ENCODE measurements around the gene MIR17HG.
"Not testable (repeated sequence)": the region's sequence is repeated elsewhere in the genome, so short reads cannot be mapped to it uniquely, and the experiment has no call there.

MIR17HG gene

DNA sequence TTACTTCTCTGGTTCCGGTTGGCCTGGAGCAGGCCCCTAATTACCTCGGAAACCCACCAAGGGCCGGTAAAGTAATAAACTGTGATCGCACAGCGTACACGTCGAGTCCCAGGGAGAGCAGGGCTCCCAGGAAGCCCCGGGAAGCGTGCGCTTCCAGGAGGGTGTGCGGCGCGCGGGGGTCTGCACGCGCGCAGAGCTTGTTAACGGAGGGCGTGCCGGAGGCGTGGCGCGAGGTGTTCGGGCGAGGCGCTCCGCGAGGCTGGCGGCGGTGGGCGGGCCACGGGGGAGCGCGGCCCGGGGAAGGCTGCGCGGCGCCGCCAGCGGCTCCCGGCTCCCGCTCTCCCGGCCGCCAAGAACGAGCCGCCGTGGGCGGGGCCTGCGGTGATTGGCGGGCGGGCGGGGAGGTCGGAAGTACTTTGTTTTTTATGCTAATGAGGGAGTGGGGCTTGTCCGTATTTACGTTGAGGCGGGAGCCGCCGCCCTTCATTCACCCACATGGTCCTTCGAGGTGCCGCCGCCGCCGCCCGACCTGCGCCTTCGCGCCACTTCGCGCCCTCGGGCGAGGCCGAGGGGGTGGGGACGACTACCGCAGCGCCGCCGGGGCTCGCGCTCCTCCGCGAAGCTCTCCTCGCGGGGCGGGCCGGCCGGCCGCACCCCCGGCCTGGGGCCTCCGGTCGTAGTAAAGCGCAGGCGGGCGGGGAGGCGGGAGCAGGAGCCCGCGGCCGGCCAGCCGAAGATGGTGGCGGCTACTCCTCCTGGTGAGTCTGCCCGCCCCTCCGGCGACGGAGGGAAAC is at the start of gene MIR17HG:
TSS of gene MIR17HG (plus strand) at position 486 of the 794 bp plus-strand sequence.
- DNase-seq (ENCODE audit: low spot score) = peak; percentile 90

DNA sequence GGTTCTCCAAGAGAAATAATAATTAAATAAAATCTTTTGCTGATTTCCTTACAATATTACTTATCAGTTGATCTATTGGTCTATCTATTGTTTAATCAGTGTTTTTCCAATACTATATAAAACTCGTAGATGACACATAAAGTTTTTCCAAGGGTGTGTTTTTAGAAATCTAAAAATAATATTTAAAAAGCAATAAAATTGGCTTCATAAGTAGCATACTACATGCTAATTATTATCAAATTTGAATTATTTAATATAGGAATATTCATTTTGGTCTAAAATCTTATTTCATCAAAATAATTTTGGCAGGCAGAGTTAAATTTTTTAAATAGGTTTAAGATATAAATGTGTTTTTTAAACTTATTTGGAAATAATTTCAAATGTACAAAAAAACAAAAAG is 49.4 kb upstream of the MIR17HG start:
- no peak for DNase-seq (ENCODE audit: low spot score)

GRCh38 chr13:91302111-91302510 is 45.4 kb upstream of the MIR17HG start:
- DNase-seq (ENCODE audit: low spot score) = no peak

- no peak for DNase-seq (ENCODE audit: low spot score)
Observed at GRCh38 chr13:91303031-91303430, 44.5 kb upstream of the MIR17HG start.

DNA sequence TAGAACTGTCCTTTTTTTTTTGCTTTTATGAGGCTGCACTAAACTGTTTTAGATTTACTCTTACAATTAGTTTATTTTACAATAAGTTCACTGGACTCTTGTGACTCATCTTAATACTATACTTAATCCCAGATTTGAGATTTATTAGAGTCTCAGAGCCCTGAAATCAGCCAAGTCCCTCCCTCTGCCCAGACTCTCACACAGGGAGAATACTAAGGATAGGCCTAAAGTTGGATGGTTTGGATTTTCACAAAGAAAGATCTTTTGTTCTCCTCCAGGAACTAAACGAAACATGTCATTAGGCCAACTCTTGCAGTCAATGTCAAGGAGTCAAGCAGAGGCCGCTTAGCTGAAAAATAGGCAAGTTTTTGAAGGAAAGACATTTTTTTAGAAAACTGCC is 42.7 kb upstream of the MIR17HG start:
- no peak for DNase-seq (ENCODE audit: low spot score)

GRCh38 chr13:91305652-91306051 is 41.8 kb upstream of the MIR17HG start:
- no peak for DNase-seq (ENCODE audit: low spot score)

DNA sequence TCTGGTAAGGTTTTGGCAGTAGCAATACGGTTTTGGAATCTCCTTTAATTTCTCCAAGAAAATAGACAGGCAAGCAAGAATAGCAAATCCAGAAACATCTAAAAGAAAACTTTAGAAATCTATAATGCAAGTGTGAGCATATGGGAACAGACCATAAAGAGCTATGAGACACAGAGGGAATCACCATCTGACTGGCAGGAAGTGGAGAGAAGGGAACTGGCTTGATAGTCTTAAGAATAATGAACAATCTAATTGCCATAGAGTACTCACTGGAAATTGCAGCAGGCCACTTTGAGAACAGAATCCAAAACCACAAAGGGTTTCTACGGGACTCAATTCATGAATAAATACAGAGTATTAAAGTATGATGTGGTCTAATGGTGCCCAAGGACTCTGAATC is 39.6 kb upstream of the MIR17HG start:
- DNase-seq (ENCODE audit: low spot score) = no peak

- no peak for DNase-seq (ENCODE audit: low spot score)
Observed at GRCh38 chr13:91308299-91308698, 39.2 kb upstream of the MIR17HG start.

DNA sequence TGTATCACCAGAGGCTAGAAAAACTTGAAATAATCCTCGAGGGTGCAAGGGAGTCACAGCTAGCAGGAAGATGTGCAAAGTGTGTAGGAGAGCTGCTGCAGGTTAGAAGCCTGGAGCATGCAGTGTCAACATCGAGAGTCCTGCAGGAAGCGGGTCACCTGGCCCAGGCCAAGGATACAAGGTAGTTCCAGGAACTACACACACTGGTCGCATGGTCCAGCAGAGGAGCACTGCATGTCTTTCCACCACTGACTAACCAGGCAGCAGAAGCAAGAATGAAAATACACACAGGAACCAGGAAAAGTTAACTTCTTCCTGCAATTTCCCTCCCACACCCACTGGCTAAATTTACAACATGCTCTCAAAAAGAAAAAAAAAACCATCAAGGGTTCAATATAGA is 36.0 kb upstream of the MIR17HG start:
- DNase-seq (ENCODE audit: low spot score) = no peak

- DNase-seq (ENCODE audit: low spot score) = no peak
Observed at GRCh38 chr13:91312324-91312723, 35.2 kb upstream of the MIR17HG start.

GRCh38 chr13:91313103-91313502 is 34.4 kb upstream of the MIR17HG start:
- DNase-seq (ENCODE audit: low spot score) = peak; percentile 4

GRCh38 chr13:91313581-91313980 is 33.9 kb upstream of the MIR17HG start:
- DNase-seq (ENCODE audit: low spot score) = no peak

- no peak for DNase-seq (ENCODE audit: low spot score)
Observed at GRCh38 chr13:91314888-91315287, 32.6 kb upstream of the MIR17HG start.

GRCh38 chr13:91318886-91319285 is 28.6 kb upstream of the MIR17HG start:
- no peak for DNase-seq (ENCODE audit: low spot score)

DNA sequence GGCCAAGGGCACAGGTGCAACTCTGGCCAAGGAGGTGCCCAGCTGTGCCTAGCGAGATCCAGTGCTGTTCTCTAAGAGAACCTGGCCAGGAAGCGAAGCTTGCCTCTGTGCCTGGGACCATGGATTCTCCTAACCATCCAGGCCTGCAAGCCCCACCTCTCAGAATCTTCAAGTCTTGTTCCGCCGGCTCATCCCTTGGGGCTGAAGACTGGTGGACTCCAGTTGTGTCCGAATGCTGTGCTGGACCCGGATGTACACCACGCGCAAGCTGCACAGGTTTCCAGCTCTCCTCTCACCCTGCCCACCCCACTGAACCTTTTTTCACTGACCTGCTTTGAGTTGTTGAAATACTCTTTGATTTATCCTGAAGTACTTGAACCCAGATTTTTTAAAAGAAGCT is 27.5 kb upstream of the MIR17HG start:
- DNase-seq (ENCODE audit: low spot score) = no peak

DNA sequence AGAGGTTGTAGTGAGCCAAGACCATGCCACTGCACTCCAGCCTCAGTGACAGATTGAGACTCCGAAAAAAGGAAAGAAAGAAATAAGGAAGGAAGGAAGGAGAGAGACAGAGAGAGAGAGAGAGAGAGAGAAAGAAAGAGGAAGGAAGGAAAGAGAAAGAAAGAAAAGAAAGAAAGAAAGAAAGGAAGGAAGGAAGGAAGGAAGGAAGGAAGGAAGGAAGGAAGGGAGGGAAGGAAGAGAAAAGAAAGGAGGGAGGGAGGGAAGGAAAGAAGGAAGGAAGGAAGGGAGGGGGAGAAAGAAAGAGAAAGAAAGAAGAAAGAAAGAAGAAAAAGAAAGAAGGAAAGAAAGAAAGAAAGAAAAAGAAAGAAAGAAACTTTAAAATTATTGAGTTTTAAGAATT is 26.5 kb upstream of the MIR17HG start:
- not testable (repeated sequence) for DNase-seq (ENCODE audit: low spot score)

DNA sequence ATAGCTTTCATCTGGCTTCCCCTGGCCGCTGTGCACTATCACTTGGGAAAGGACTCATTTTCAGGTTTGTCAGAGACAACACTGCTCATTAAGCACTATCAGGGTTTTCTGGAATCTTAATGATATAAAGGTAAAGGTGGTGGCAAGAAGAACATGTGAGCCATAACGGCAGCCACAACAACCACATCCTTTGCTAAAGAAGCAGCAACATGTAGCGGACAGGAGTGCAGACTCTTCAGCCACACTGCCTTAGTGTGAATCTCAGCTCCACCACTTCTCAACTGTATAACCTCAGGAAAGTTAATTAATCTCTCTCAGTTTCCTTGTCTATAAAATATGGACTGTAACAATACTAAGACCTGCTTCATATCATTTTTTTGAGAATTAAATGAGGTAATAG is 24.1 kb upstream of the MIR17HG start:
- DNase-seq (ENCODE audit: low spot score) = no peak

DNA sequence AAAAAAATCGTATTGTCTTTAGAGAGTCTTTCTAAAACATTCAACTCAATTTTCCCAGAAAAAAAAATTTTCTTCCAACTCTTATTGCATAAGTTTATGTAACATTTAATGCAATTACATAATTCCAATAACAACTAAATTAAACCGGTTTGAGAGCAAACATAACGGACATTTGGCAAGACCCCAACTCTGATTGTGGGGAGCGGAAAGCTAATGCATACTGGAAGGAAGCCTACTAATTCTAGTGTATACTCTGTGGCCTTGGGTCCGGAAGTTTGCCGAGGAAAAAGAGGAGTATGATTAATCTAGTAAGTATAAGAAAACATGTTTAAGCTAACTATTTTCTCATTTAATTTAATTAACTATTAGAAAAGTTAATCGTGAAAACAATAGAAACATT is 21.3 kb upstream of the MIR17HG start:
- no peak for DNase-seq (ENCODE audit: low spot score)

GRCh38 chr13:91328726-91329125 is 18.8 kb upstream of the MIR17HG start:
- no peak for DNase-seq (ENCODE audit: low spot score)

DNA sequence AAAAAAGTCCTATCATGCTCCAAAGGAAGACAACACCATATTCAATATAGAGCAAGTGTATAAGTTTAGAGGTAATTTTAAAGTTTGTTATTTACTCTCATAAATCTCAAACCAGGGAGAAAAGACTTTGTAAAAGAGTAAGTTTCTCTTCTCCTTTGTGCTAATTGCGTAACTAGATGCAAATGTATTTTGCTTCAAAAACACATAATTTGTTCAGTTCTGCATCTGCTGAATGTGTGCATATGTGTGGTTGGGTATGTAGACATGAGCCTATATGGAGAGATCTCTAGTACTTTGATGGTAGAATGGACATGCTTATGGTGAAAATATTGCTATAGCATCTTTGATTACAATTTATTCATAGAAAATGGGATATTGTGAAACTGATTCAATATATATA is 17.8 kb upstream of the MIR17HG start:
- no peak for DNase-seq (ENCODE audit: low spot score)

GRCh38 chr13:91331047-91331915 is 16.2 kb upstream of the MIR17HG start:
- no peak for DNase-seq (ENCODE audit: low spot score)

- DNase-seq (ENCODE audit: low spot score) = no peak
Observed at GRCh38 chr13:91346062-91346461, 1.4 kb upstream of the MIR17HG start.

GRCh38 chr13:91346850-91347201 is 661 bp upstream of the MIR17HG start:
- DNase-seq (ENCODE audit: low spot score) = peak; percentile 4
